GM12878 (cell line): ENCODE results near the gene FLRT1. TPM values are rescaled to one million over a fixed set of nuclear protein-coding genes. Genes with fewer than 3 reads are reported as not detected.

ENCODE experiments used
- ATAC-seq: fragments of 200-7000 bp; cut with Tn5 transposase; 3 replicates; pipeline ENCODE4 v1.9.1; 2020; ENCODE audit warnings: mild to moderate bottlenecking, moderate library complexity
- BruUV-seq: library from RNA; stranded (reverse); fragments of 400-500 nt; replicated peaks from 2 replicates; lab custom pipeline; 2021; lab: Mats Ljungman, UMichigan
- CTCF ChIA-PET: fragments of 300-600 bp; sonication (Branson Sonifier 250); formaldehyde crosslinking; extraction: SDS; loops from one replicate; lab custom pipeline; 2021; ENCODE audit warnings: inconsistent platforms; lab: Yijun Ruan, JAX
- POLR2A ChIA-PET: fragments of 350-600 bp; formaldehyde crosslinking; extraction: SDS; loops from one replicate; lab custom pipeline; 2021; ENCODE audit warnings: inconsistent platforms; lab: Charles Lee
- RAD21 ChIA-PET: fragments of 300-600 bp; sonication (Branson Sonifier 250); formaldehyde crosslinking; loops from one replicate; lab custom pipeline; 2023; ENCODE audit warnings: antibody characterized with exemption; ENCODE audit not compliant: unreplicated experiment; lab: Charles Lee
- SMC1A ChIA-PET: fragments of 300-600 bp; sonication (Branson Sonifier 250); formaldehyde crosslinking; loops from one replicate; lab custom pipeline; 2023; ENCODE audit not compliant: unreplicated experiment, uncharacterized antibody; lab: Charles Lee
- DNase-seq: peaks from one replicate; pipeline ENCODE4 v3.0.0-alpha.2; 2011; ENCODE audit warnings: low read depth, low spot score
- FAIRE-seq: peaks from 3 replicates; lab custom pipeline; 2011; peaks lifted over from hg19 to GRCh38; lab: Jason Lieb, UNC
- H2AFZ ChIP-seq: 2 replicates; pipeline ENCODE4 v1.6.0; 2011; ENCODE audit warnings: low read depth, low read length, control low read depth; ENCODE audit not compliant: control insufficient read depth
- H3K27ac ChIP-seq: 2 replicates; pipeline ENCODE4 v1.5.1; 2011; ENCODE audit warnings: control low read depth; ENCODE audit not compliant: control insufficient read depth, insufficient read depth
- H3K27me3 ChIP-seq, 2 experiments: replicated peaks in 1 of 2; 2 replicates each; pipeline versions ENCODE4 v1.6.0 to v1.6.1; 2011; ENCODE audit warnings: low read length in 1 of 2; ENCODE audit not compliant: control insufficient read depth in 2 of 2, insufficient read depth in 2 of 2
- H3K36me3 ChIP-seq, 2 experiments: 2 replicates each; pipeline ENCODE4 v1.5.1; 2011; ENCODE audit warnings: low read length in 1 of 2; ENCODE audit not compliant: control insufficient read depth in 2 of 2, insufficient read depth in 2 of 2
- H3K4me1 ChIP-seq: 2 replicates; pipeline ENCODE4 v1.6.1; 2011; ENCODE audit warnings: mild to moderate bottlenecking, low read length, moderate library complexity, mixed read lengths; ENCODE audit not compliant: control insufficient read depth, insufficient read depth
- H3K4me2 ChIP-seq: 2 replicates; pipeline ENCODE4 v1.6.0; 2011; ENCODE audit warnings: control low read depth; ENCODE audit not compliant: control insufficient read depth, insufficient read depth
- H3K4me3 ChIP-seq: fragments of 200-600 bp; sonication (generic); 2 replicates; pipeline ENCODE4 v1.5.1; 2016
- H3K79me2 ChIP-seq: 2 replicates; pipeline ENCODE4 v1.6.0; 2011; ENCODE audit warnings: low read length; ENCODE audit not compliant: control insufficient read depth, insufficient read depth
- H3K9ac ChIP-seq: 2 replicates; pipeline ENCODE4 v1.8.0; 2011; ENCODE audit warnings: low read length, control low read depth, mixed read lengths; ENCODE audit not compliant: control insufficient read depth, insufficient read depth
- H3K9me3 ChIP-seq: replicated peaks from 3 replicates; pipeline ENCODE4 v1.5.1; 2011; ENCODE audit warnings: mild to moderate bottlenecking, low read length; ENCODE audit not compliant: control insufficient read depth, insufficient read depth
- H4K20me1 ChIP-seq: 2 replicates; pipeline ENCODE4 v1.6.0; 2011; ENCODE audit not compliant: control insufficient read depth, insufficient read depth
- CBX3 ChIP-seq: fragments of 200-600 bp; sonication (generic); IDR thresholded peaks from 2 replicates; pipeline ENCODE4 v1.6.1; 2016; ENCODE audit warnings: low read depth, borderline replicate concordance
- CREB1 ChIP-seq: IDR thresholded peaks from 2 replicates; pipeline ENCODE4 v1.6.1; 2012; ENCODE audit warnings: low read depth, mild to moderate bottlenecking, inconsistent platforms
- ELK1 ChIP-seq: IDR thresholded peaks from 2 replicates; pipeline ENCODE4 v1.6.1; 2012; ENCODE audit warnings: low read depth, low read length, improper control_type of control experiment
- MEF2A ChIP-seq: IDR thresholded peaks from 2 replicates; pipeline ENCODE4 v1.6.1; 2011; ENCODE audit warnings: low read depth, mild to moderate bottlenecking, low read length, moderate library complexity; ENCODE audit not compliant: insufficient read depth
- MTA2 ChIP-seq: fragments of 450-650 bp; IDR thresholded peaks from 2 replicates; pipeline ENCODE4 v1.6.1; 2016; ENCODE audit warnings: low read depth, mild to moderate bottlenecking, moderate library complexity
- MYB ChIP-seq: fragments of 150-350 bp; IDR thresholded peaks from 2 replicates; pipeline ENCODE4 v1.6.1; 2014; ENCODE audit warnings: mild to moderate bottlenecking, low read depth, low read length, borderline replicate concordance
- NBN ChIP-seq: fragments of 450-650 bp; IDR thresholded peaks from 2 replicates; pipeline ENCODE4 v1.6.1; 2016
- POLR2AphosphoS2 ChIP-seq: IDR thresholded peaks from 2 replicates; pipeline ENCODE4 v1.6.1; 2011; ENCODE audit warnings: low read depth, mild to moderate bottlenecking, low read length, improper control_type of control experiment, moderate library complexity
- PRDM15 ChIP-seq: fragments of 450-650 bp; formaldehyde crosslinking; IDR thresholded peaks from 2 replicates; pipeline ENCODE4 v1.4.0; 2020; ENCODE audit warnings: mild to moderate bottlenecking, moderate library complexity
- RAD51 ChIP-seq: fragments of 450-650 bp; IDR thresholded peaks from 2 replicates; pipeline ENCODE4 v1.6.1; 2016; ENCODE audit warnings: moderate library complexity, mild to moderate bottlenecking, inconsistent platforms
- RB1 ChIP-seq: fragments of 450-650 bp; formaldehyde crosslinking; IDR thresholded peaks from 2 replicates; pipeline ENCODE4 v1.6.1; 2017; ENCODE audit warnings: mild to moderate bottlenecking, borderline replicate concordance
- TCF3 ChIP-seq: IDR thresholded peaks from 2 replicates; pipeline ENCODE4 v1.6.1; 2012; ENCODE audit warnings: low read depth, mild to moderate bottlenecking, low read length, borderline replicate concordance; ENCODE audit not compliant: insufficient read depth
- ZNF24 ChIP-seq: fragments of 450-650 bp; IDR thresholded peaks from 2 replicates; pipeline ENCODE4 v1.6.1; 2017; ENCODE audit warnings: antibody characterized with exemption, mild to moderate bottlenecking
- WGBS: methylation state at CpG from one replicate; pipeline ENCODE4 v1.1.6; 2016; ENCODE audit warnings: low lambda C conversion rate; ENCODE audit not compliant: insufficient replicate concordance, insufficient coverage; ENCODE audit errors: missing lambda C conversion rate; 5-methylcytosine and 5-hydroxymethylcytosine counted together
- in situ Hi-C: fragments of 300-500 bp; cut with MboI; formaldehyde crosslinking; loops from 9 replicates; pipeline ENCODE4 v1.14.3; 2018; ENCODE audit warnings: mixed read lengths
- intact Hi-C: fragments of 100-400 bp; cut with micrococcal nuclease; formaldehyde crosslinking; loops from one replicate; pipeline ENCODE4 v1.14.2; 2022; ENCODE audit not compliant: unreplicated experiment
- polyA plus RNA-seq, 11 experiments: library from polyadenylated mRNA; depleted of rRNA in 4 of 11; unstranded in 6 of 11; stranded (reverse) in 5 of 11; fragments of >200 nt; fragmentation: Nextera tagmentation in 4 of 11; fragmentation: Illumina TruSeq in 1 of 11; extraction: Ambion mirVana in 4 of 11; extraction: Trizol in 1 of 11; gene quantifications; 1 replicate in 1 of 11; 2 replicates in 10 of 11; pipeline versions ENCODE4 v1.2.1 to v1.2.3, GENCODE V29; 2011 to 2016; ENCODE audit warnings: inconsistent platforms in 2 of 11, missing spikeins in 2 of 11, low read depth in 1 of 11
- total RNA-seq, 4 experiments: library from RNA; depleted of rRNA in 3 of 4; stranded (reverse); fragments of >200 nt in 3 of 4; fragmentation: Illumina TruSeq in 1 of 4; extraction: Trizol in 1 of 4; gene quantifications; 2 replicates each; pipeline versions ENCODE4 v1.2.1 to v1.2.3, GENCODE V29; 2013 to 2021
- TF ChIP-seq, protein P1 (sequence below): IDR thresholded peaks from 2 replicates; pipeline ENCODE4 v1.6.1; 2011; ENCODE audit warnings: low read depth, mild to moderate bottlenecking, low read length, moderate library complexity, borderline replicate concordance; ENCODE audit errors: extremely low read depth
- TF ChIP-seq, protein P2 (sequence below): fragments of 450-650 bp; IDR thresholded peaks from 2 replicates; pipeline ENCODE4 v1.6.1; 2018; ENCODE audit warnings: mild to moderate bottlenecking, low read depth, moderate library complexity; ENCODE audit not compliant: partially characterized antibody

FLRT1 gene
- total and polyA plus RNA-seq, 10 of the 15 experiments (the other 5 are each of a cell fraction or from before 2014, with no cell fraction given) = 0.10 to 0.12 TPM; not detected in 8

DNA sequence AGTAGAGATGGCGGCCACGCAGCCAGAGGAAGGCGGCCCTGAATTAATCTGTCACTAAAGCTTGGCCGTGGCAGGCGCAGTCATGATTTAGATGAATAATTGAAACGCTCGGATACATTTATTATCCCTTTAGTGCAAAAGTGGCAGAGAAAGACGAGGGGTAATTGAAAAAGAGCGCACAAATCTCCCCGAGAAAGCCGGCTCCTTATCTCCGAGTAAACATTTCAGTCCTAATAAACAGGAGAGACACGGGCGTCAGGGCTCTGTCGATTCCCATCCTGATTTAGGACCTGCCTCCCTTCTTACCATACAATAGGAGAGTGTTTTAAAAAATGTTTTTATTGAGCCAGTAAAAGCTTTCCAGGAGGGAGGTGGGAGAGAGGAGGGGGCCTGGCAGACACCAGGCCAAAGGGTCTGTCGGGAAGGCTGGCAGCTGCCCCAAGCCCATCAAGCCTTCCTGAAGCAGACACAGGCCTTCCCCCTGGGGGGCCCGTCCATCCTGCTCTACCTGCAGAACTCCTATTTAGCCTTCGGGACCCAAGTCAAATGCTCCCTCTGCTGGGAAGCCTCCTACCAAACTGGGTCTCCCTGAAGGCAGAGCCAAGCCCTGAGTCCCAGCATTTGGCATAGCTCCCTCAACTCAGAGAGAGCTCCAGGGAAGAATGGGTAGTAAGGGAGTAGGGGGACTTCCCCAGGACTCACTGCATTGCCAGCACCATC lies 26.7 kb upstream of the FLRT1 start (continued):
- TF ChIP-seq PRDM15 (no peak), ELK1 (no peak)

GRCh38 chr11:64009710-64010109 lies 26.0 kb upstream of the FLRT1 start:
- Histone ChIP-seq H3K27ac (no peak overlapping the region), H3K36me3 (no peaks in the 10 kb centered on the region), H3K79me2 (no peaks in the 10 kb centered on the region), H3K27me3 (no peaks in the 10 kb centered on the region; a peak in 3 of 4 replicates), H3K4me1 (no peaks in the 10 kb centered on the region), H3K4me2 (no peak overlapping the region), H3K9ac (no peak overlapping the region), H2AFZ (no peak overlapping the region), H4K20me1 (no peaks in the 10 kb centered on the region), H3K9me3 (peaks cover 3% of the 10 kb centered on the region; the same call in 2 of the 3 replicates), H3K4me3 (no peak overlapping the region)
- in situ Hi-C loops (no loop called here), intact Hi-C loops (no loop called here)
- DNase-seq (no peak), ATAC-seq (no peak), FAIRE-seq (no peak)
- ChIA-PET RAD21 (no interaction called here), SMC1A (no interaction called here), POLR2A (no interaction called here), CTCF (no interaction called here)
- WGBS = 71% methylated on average over 8 of the region's 8 CpGs
- no TSS peak for BruUV-seq
- TF ChIP-seq CREB1 (no peak), RB1 (no peak), MTA2 (no peak), TCF3 (no peak), ZNF24 (no peak), CBX3 (no peak), MEF2A (no peak), NBN (no peak), POLR2AphosphoS2 (no peak), MYB (no peak), RAD51 (no peak)
- TF ChIP-seq, protein P1, sequence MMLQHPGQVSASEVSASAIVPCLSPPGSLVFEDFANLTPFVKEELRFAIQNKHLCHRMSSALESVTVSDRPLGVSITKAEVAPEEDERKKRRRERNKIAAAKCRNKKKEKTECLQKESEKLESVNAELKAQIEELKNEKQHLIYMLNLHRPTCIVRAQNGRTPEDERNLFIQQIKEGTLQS = no peak
- TF ChIP-seq, protein P2, sequence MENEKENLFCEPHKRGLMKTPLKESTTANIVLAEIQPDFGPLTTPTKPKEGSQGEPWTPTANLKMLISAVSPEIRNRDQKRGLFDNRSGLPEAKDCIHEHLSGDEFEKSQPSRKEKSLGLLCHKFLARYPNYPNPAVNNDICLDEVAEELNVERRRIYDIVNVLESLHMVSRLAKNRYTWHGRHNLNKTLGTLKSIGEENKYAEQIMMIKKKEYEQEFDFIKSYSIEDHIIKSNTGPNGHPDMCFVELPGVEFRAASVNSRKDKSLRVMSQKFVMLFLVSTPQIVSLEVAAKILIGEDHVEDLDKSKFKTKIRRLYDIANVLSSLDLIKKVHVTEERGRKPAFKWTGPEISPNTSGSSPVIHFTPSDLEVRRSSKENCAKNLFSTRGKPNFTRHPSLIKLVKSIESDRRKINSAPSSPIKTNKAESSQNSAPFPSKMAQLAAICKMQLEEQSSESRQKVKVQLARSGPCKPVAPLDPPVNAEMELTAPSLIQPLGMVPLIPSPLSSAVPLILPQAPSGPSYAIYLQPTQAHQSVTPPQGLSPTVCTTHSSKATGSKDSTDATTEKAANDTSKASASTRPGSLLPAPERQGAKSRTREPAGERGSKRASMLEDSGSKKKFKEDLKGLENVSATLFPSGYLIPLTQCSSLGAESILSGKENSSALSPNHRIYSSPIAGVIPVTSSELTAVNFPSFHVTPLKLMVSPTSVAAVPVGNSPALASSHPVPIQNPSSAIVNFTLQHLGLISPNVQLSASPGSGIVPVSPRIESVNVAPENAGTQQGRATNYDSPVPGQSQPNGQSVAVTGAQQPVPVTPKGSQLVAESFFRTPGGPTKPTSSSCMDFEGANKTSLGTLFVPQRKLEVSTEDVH = no peak
